HepG2 (cell line): ENCODE data around the gene HOXD4. TPM values are rescaled to one million over a fixed set of nuclear protein-coding genes. Genes with fewer than 3 reads are reported as not detected.

ENCODE experiments used
- ATAC-seq: fragments of 200-7000 bp; cut with Tn5 transposase; 3 replicates; pipeline ENCODE4 v1.9.1; 2020; ENCODE audit warnings: mild to moderate bottlenecking, moderate library complexity
- BruUV-seq: library from RNA; stranded (reverse); fragments of 400-500 nt; replicated peaks from 2 replicates; lab custom pipeline; 2021; lab: Mats Ljungman, UMichigan
- CTCF ChIA-PET: fragments of 300-600 bp; formaldehyde crosslinking; extraction: SDS; loops from one replicate; lab custom pipeline; 2021; ENCODE audit warnings: low total read pairs, inconsistent platforms, low intra/inter-chr PET ratio; lab: Yijun Ruan, JAX
- POLR2A ChIA-PET: fragments of 350-600 bp; sonication (Branson Sonifier 250); formaldehyde crosslinking; loops from one replicate; lab custom pipeline; 2020; ENCODE audit warnings: antibody characterized with exemption, inconsistent platforms; lab: Yijun Ruan, JAX
- DNase-seq: peaks from one replicate; pipeline ENCODE4 v3.0.0-alpha.2; 2015; ENCODE audit warnings: low spot score
- FAIRE-seq: peaks from 3 replicates; lab custom pipeline; 2011; peaks lifted over from hg19 to GRCh38; lab: Jason Lieb, UNC
- H2AFZ ChIP-seq: one replicate; pipeline ENCODE4 v1.6.1; 2011; ENCODE audit warnings: low read length, inconsistent platforms
- H3K27ac ChIP-seq: fragments of 300-600 bp; 3 replicates; pipeline ENCODE4 v1.8.0; 2011; ENCODE audit warnings: mixed run types, mild to moderate bottlenecking, mixed read lengths, low read length, inconsistent platforms; ENCODE audit not compliant: insufficient read depth; ENCODE audit errors: extremely low read length
- H3K27me3 ChIP-seq, 2 experiments: fragments of 200-600 bp in 1 of 2; 2 replicates in 1 of 2; 3 replicates in 1 of 2; pipeline versions ENCODE4 v1.6.0 to v1.8.0; 2011; ENCODE audit warnings: low read length in 2 of 2, mild to moderate bottlenecking in 2 of 2, moderate library complexity in 2 of 2, inconsistent platforms in 1 of 2; ENCODE audit not compliant: insufficient read depth in 2 of 2, control insufficient read depth in 1 of 2
- H3K36me3 ChIP-seq, 2 experiments: fragments of 200-600 bp in 1 of 2; replicated peaks in 1 of 2; 2 replicates in 1 of 2; 3 replicates in 1 of 2; pipeline versions ENCODE4 v1.5.1 to v1.8.0; 2011; ENCODE audit warnings: low read length in 2 of 2, inconsistent platforms in 1 of 2; ENCODE audit not compliant: insufficient read depth in 2 of 2, control insufficient read depth in 1 of 2
- H3K4me1 ChIP-seq: 2 replicates; pipeline ENCODE4 v1.5.1; 2012; ENCODE audit warnings: low read length, inconsistent platforms; ENCODE audit not compliant: insufficient read depth
- H3K4me2 ChIP-seq: 2 replicates; pipeline ENCODE4 v1.6.0; 2011; ENCODE audit warnings: low read depth, low read length, inconsistent platforms
- H3K4me3 ChIP-seq, 3 experiments: fragments of 200-600 bp in 1 of 3; sonication (generic), shearing (Covaris generic) in 1 of 3; replicated peaks in 1 of 3; 2 replicates each; pipeline ENCODE4 v1.5.1; 2011 to 2016; ENCODE audit warnings: low read length in 3 of 3, inconsistent platforms in 2 of 3, low read depth in 2 of 3, mild to moderate bottlenecking in 2 of 3, control low read depth in 1 of 3, mixed read lengths in 1 of 3; ENCODE audit not compliant: insufficient read depth in 1 of 3
- H3K79me2 ChIP-seq: one replicate; pipeline ENCODE4 v1.6.1; 2011; ENCODE audit warnings: low read length, inconsistent platforms; ENCODE audit not compliant: insufficient read depth
- H3K9ac ChIP-seq: 2 replicates; pipeline ENCODE4 v1.6.0; 2011; ENCODE audit warnings: mild to moderate bottlenecking, low read depth, low read length, inconsistent platforms; ENCODE audit not compliant: insufficient read depth
- H3K9me3 ChIP-seq: 2 replicates; pipeline ENCODE4 v1.5.1; 2012; ENCODE audit warnings: mild to moderate bottlenecking, low read length
- H4K20me1 ChIP-seq: 2 replicates; pipeline ENCODE4 v1.6.0; 2011; ENCODE audit warnings: inconsistent platforms, mild to moderate bottlenecking, low read length, moderate library complexity; ENCODE audit not compliant: insufficient read depth
- EP300 ChIP-seq, 3 experiments: sonication (generic) in 1 of 3; formaldehyde crosslinking in 1 of 3; IDR thresholded peaks; 2 replicates each; pipeline versions ENCODE4 v1.5.1 to v1.6.1; 2011 to 2020; ENCODE audit warnings: low read depth in 2 of 3, low read length in 2 of 3, borderline replicate concordance in 1 of 3, improper control_type of control experiment in 1 of 3, mild to moderate bottlenecking in 1 of 3, missing genetic modification reagents in 1 of 3, moderate library complexity in 1 of 3
- GATAD2A ChIP-seq: IDR thresholded peaks from 2 replicates; pipeline ENCODE4 v1.6.1; 2016
- GFI1 ChIP-seq: sonication (generic); formaldehyde crosslinking; IDR thresholded peaks from 2 replicates; pipeline ENCODE4 v1.5.0; 2020; ENCODE audit warnings: missing genetic modification reagents, mild to moderate bottlenecking, borderline replicate concordance
- GRHL1 ChIP-seq: sonication (generic); formaldehyde crosslinking; conservative IDR thresholded peaks from 2 replicates; pipeline ENCODE4 v1.8.0; 2022; ENCODE audit warnings: missing genetic modification reagents
- HNRNPK ChIP-seq: fragments of 200-400 bp; formaldehyde crosslinking; IDR thresholded peaks from 2 replicates; pipeline ENCODE4 v1.6.1; 2018; ENCODE audit warnings: low read length, low read depth, moderate library complexity, mild to moderate bottlenecking; ENCODE audit not compliant: poor library complexity, severe bottlenecking
- NR2C2 ChIP-seq: sonication (generic); formaldehyde crosslinking; IDR thresholded peaks from 2 replicates; pipeline ENCODE4 v1.4.0; 2020; ENCODE audit warnings: missing genetic modification reagents, mild to moderate bottlenecking, moderate library complexity, borderline replicate concordance
- PREB ChIP-seq: sonication (generic); formaldehyde crosslinking; IDR thresholded peaks from 2 replicates; pipeline ENCODE4 v1.4.0; 2020; ENCODE audit warnings: missing genetic modification reagents
- SP1 ChIP-seq, 2 experiments: fragments of 450-650 bp in 1 of 2; sonication (generic) in 1 of 2; formaldehyde crosslinking in 1 of 2; IDR thresholded peaks; 2 replicates each; pipeline versions ENCODE4 v1.4.0 to v1.6.1; 2016 to 2020; ENCODE audit warnings: missing genetic modification reagents in 1 of 2
- YEATS4 ChIP-seq: sonication (generic); formaldehyde crosslinking; IDR thresholded peaks from 2 replicates; pipeline ENCODE4 v1.4.0; 2020; ENCODE audit warnings: missing genetic modification reagents, borderline replicate concordance
- ZBTB34 ChIP-seq: sonication (generic); formaldehyde crosslinking; IDR thresholded peaks from 2 replicates; pipeline ENCODE4 v1.8.0; 2022; ENCODE audit warnings: mild to moderate bottlenecking, missing genetic modification reagents
- ZBTB38 ChIP-seq: sonication (generic); formaldehyde crosslinking; IDR thresholded peaks from 2 replicates; pipeline ENCODE4 v1.5.1; 2020; ENCODE audit warnings: mild to moderate bottlenecking, missing genetic modification reagents
- ZNF781 ChIP-seq: sonication (generic); formaldehyde crosslinking; IDR thresholded peaks from 2 replicates; pipeline ENCODE4 v1.5.1; 2020; ENCODE audit warnings: borderline replicate concordance, mild to moderate bottlenecking, missing genetic modification reagents; ENCODE audit errors: not compliant biosample characterization
- ZNF782 ChIP-seq: sonication (generic); formaldehyde crosslinking; IDR thresholded peaks from 2 replicates; pipeline ENCODE4 v1.4.0; 2020; ENCODE audit warnings: missing genetic modification reagents, mild to moderate bottlenecking, borderline replicate concordance
- WGBS: methylation state at CpG from one replicate; pipeline ENCODE4 v1.1.6; 2017; ENCODE audit warnings: low lambda C conversion rate; 5-methylcytosine and 5-hydroxymethylcytosine counted together
- in situ Hi-C: cut with HindIII; loops from 2 replicates; pipeline ENCODE4 v1.10.0; 2017; ENCODE audit warnings: low pct_unique_long_range_greater_than_20kb; ENCODE audit not compliant: extremely low pct_ligation_motif_present
- intact Hi-C: fragments of 100-400 bp; cut with micrococcal nuclease; formaldehyde crosslinking; loops from one replicate; pipeline ENCODE4 v1.10.0; 2022; ENCODE audit not compliant: unreplicated experiment
- polyA plus RNA-seq, 8 experiments: library from polyadenylated mRNA; depleted of rRNA in 3 of 8; stranded (reverse) in 7 of 8; unstranded in 1 of 8; fragments of >200 nt; fragmentation: Illumina TruSeq in 4 of 8; extraction: Trizol in 4 of 8; gene quantifications; 2 replicates each; pipeline versions ENCODE4 v1.2.1 to v1.2.3, GENCODE V29; 2011 to 2016; ENCODE audit warnings: low read depth in 4 of 8, missing spikeins in 1 of 8, mixed read lengths in 1 of 8; ENCODE audit not compliant: insufficient read depth in 1 of 8
- total RNA-seq, 5 experiments: library from RNA; depleted of rRNA; stranded (reverse); fragments of >200 nt; fragmentation: Illumina TruSeq; extraction: Trizol; gene quantifications; 2 replicates each; pipeline ENCODE4 v1.2.3, GENCODE V29; 2016; ENCODE audit warnings: low read depth in 1 of 5
- TF ChIP-seq, protein P1 (sequence below): sonication (generic); formaldehyde crosslinking; IDR thresholded peaks from 2 replicates; pipeline ENCODE4 v1.5.0; 2020; ENCODE audit warnings: missing genetic modification reagents

The HOXD4 gene
- total and polyA plus RNA-seq, 2 of the 13 experiments (the other 11 are each of a cell fraction or from before 2014, with no cell fraction given) = not detected

DNA sequence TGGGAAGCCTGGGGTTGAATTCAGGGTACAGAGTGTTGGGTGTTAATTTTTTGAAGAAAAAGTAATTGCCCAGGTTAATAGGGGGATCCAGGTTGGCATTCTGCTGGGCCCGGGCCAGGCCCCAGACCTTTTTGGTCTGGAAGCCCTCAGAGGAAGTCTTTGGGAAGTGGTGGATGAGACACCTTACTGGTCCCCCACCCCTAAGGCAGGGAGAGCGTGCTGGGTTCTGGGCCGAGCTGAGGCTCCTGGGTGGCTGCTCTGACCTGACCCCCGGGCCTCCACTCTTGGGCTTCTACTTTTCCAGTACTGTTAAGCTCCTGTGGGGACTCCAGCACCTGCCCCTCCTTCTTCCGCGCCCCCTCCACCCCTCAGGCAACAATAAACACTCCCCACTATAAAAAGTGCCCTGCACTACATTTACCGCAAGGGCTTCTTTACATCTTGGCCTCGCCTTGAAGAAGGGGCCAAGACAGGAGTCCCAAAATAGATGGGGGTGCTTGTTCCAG lies 5.0 kb downstream of the HOXD4 start (continued):
- TF ChIP-seq SP1 (IDR thresholded peaks at IDR 0.05) (no peak), SP1 (CRISPR knock-in tag; IDR thresholded peaks at IDR 0.05) (no peak)

- no TSS peak for BruUV-seq
- no peak for DNase-seq
- no peaks in the 10 kb centered on the region for H3K36me3 ChIP-seq
- no peak for FAIRE-seq
- H3K27ac ChIP-seq = no peak within 1 kb of the TSS
- H3K9me3 ChIP-seq = no peaks in the 10 kb centered on the region
- ChIA-PET CTCF (no interaction called here), POLR2A (no interaction called here)
- no peaks in the 10 kb centered on the region for H3K79me2 ChIP-seq
- H2AFZ ChIP-seq = no peak within 1 kb of the TSS
- no peaks in the 10 kb centered on the region for H4K20me1 ChIP-seq
- peaks cover 12 to 93% of the 10 kb centered on the region in 2 experiments for H3K27me3 ChIP-seq
- H3K4me1 ChIP-seq = peaks cover 42% of the 10 kb centered on the region
- WGBS = 51% methylated on average over 47 of the region's 48 CpGs
- intact Hi-C loops (no loop called here), in situ Hi-C loops (no loop called here)
- H3K4me2 ChIP-seq = peak within 1 kb of the TSS; percentile 8
- H3K9ac ChIP-seq = no peak within 1 kb of the TSS
- H3K4me3 ChIP-seq = peak within 1 kb of the TSS in 1 of 3 experiments; percentile 24; a peak in 2 of 6 replicates
- no peak for ATAC-seq
- TF ChIP-seq ZBTB38 (CRISPR knock-in tag) (no peak), ZNF781 (CRISPR knock-in tag) (no peak), EP300 (IDR thresholded peaks at IDR 0.05; ENCODE audit: low read depth in 2 of 2, low read length in 2 of 2) (no peak), EP300 (CRISPR knock-in tag; IDR thresholded peaks at IDR 0.05; ENCODE audit: borderline replicate concordance) (no peak), GRHL1 (CRISPR knock-in tag) (no peak), HNRNPK (no peak), ZNF782 (CRISPR knock-in tag) (no peak), GFI1 (CRISPR knock-in tag) (no peak), PREB (CRISPR knock-in tag) (no peak), NR2C2 (CRISPR knock-in tag) (no peak), YEATS4 (CRISPR knock-in tag) (no peak), GATAD2A (no peak), ZBTB34 (CRISPR knock-in tag) (no peak)
- TF ChIP-seq, protein P1, sequence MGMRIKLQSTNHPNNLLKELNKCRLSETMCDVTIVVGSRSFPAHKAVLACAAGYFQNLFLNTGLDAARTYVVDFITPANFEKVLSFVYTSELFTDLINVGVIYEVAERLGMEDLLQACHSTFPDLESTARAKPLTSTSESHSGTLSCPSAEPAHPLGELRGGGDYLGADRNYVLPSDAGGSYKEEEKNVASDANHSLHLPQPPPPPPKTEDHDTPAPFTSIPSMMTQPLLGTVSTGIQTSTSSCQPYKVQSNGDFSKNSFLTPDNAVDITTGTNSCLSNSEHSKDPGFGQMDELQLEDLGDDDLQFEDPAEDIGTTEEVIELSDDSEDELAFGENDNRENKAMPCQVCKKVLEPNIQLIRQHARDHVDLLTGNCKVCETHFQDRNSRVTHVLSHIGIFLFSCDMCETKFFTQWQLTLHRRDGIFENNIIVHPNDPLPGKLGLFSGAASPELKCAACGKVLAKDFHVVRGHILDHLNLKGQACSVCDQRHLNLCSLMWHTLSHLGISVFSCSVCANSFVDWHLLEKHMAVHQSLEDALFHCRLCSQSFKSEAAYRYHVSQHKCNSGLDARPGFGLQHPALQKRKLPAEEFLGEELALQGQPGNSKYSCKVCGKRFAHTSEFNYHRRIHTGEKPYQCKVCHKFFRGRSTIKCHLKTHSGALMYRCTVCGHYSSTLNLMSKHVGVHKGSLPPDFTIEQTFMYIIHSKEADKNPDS (CRISPR knock-in tag) = no peak
These were observed 5.6 kb downstream of the HOXD4 start, which contains the start of gene HOXD3 for GRCh38 chr2:176156807-176157498. HOXD3 (plus strand) TSS chr2:176157307; CDS start chr2:176169115, 11,808 bp downstream.
